H9 (cell line): ENCODE results near the gene MAP3K8. TPM values are rescaled to one million over a fixed set of nuclear protein-coding genes. Genes with fewer than 3 reads are reported as not detected.

Experiments
- DNase-seq: peaks from one replicate; pipeline ENCODE4 v3.0.0-alpha.2; 2017
- H2AFZ ChIP-seq: one replicate; pipeline ENCODE4 v1.6.1; 2013; ENCODE audit warnings: mild to moderate bottlenecking, low read length, control low read depth, moderate library complexity
- H2AK5ac ChIP-seq: 2 replicates; pipeline ENCODE4 v1.6.1; 2013; ENCODE audit warnings: low read length, control low read depth, mixed read lengths; ENCODE audit not compliant: insufficient read length
- H2BK120ac ChIP-seq: one replicate; pipeline ENCODE4 v1.6.1; 2013; ENCODE audit warnings: low read depth, mild to moderate bottlenecking, low read length, control low read depth, inconsistent platforms; ENCODE audit not compliant: poor library complexity, severe bottlenecking
- H2BK12ac ChIP-seq: 2 replicates; pipeline ENCODE4 v1.6.1; 2013; ENCODE audit warnings: low read length, control low read depth, mixed read lengths, low read depth; ENCODE audit not compliant: insufficient read length
- H2BK15ac ChIP-seq: 2 replicates; pipeline ENCODE4 v1.6.1; 2013; ENCODE audit warnings: low read depth, low read length, control low read depth
- H2BK20ac ChIP-seq: one replicate; pipeline ENCODE4 v1.6.1; 2013; ENCODE audit warnings: low read depth, mild to moderate bottlenecking, low read length, control low read depth, inconsistent platforms; ENCODE audit not compliant: poor library complexity, severe bottlenecking
- H2BK5ac ChIP-seq: 2 replicates; pipeline ENCODE4 v1.6.1; 2013; ENCODE audit warnings: low read length, control low read depth, mixed read lengths; ENCODE audit not compliant: insufficient read length
- H3K14ac ChIP-seq: 2 replicates; pipeline ENCODE4 v1.6.1; 2013; ENCODE audit warnings: low read length, control low read depth; ENCODE audit not compliant: insufficient read depth
- H3K18ac ChIP-seq: 2 replicates; pipeline ENCODE4 v1.6.1; 2013; ENCODE audit warnings: low read depth, mild to moderate bottlenecking, mixed read lengths, low read length, control low read depth; ENCODE audit not compliant: insufficient read length
- H3K23ac ChIP-seq: 2 replicates; pipeline ENCODE4 v1.6.1; 2013; ENCODE audit warnings: low read length, control low read depth, mixed read lengths, low read depth; ENCODE audit not compliant: insufficient read length
- H3K23me2 ChIP-seq: 2 replicates; pipeline ENCODE4 v1.6.1; 2013; ENCODE audit warnings: low read depth, mild to moderate bottlenecking, mixed read lengths, low read length, control low read depth; ENCODE audit not compliant: insufficient read length, poor library complexity, severe bottlenecking
- H3K27ac ChIP-seq: 2 replicates; pipeline ENCODE4 v1.5.1; 2013; ENCODE audit warnings: low read length, control low read depth, mixed read lengths, low read depth; ENCODE audit not compliant: insufficient read length
- H3K27me3 ChIP-seq: 2 replicates; pipeline ENCODE4 v1.6.1; 2013; ENCODE audit warnings: low read length, control low read depth, inconsistent platforms; ENCODE audit not compliant: insufficient read depth
- H3K4ac ChIP-seq: 2 replicates; pipeline ENCODE4 v1.6.1; 2013; ENCODE audit warnings: low read depth, mild to moderate bottlenecking, control low read depth, inconsistent platforms, low read length, moderate library complexity
- H3K4me1 ChIP-seq: 2 replicates; pipeline ENCODE4 v1.6.1; 2013; ENCODE audit warnings: low read length, control low read depth, inconsistent platforms; ENCODE audit not compliant: insufficient read depth
- H3K4me2 ChIP-seq: 2 replicates; pipeline ENCODE4 v1.6.1; 2013; ENCODE audit warnings: low read length, control low read depth, mixed read lengths; ENCODE audit not compliant: insufficient read length, insufficient read depth
- H3K56ac ChIP-seq: 2 replicates; pipeline ENCODE4 v1.6.1; 2013; ENCODE audit warnings: low read depth, mild to moderate bottlenecking, mixed read lengths, low read length, control low read depth; ENCODE audit not compliant: insufficient read length
- H3K79me1 ChIP-seq: 2 replicates; pipeline ENCODE4 v1.6.1; 2013; ENCODE audit warnings: low read depth, mild to moderate bottlenecking, moderate library complexity, low read length, control low read depth, inconsistent platforms; ENCODE audit not compliant: insufficient read depth, poor library complexity, severe bottlenecking
- H3K79me2 ChIP-seq: 2 replicates; pipeline ENCODE4 v1.6.1; 2013; ENCODE audit warnings: low read length, control low read depth, inconsistent platforms; ENCODE audit not compliant: insufficient read depth
- H3K9ac ChIP-seq: 2 replicates; pipeline ENCODE4 v1.6.1; 2013; ENCODE audit warnings: low read length, control low read depth, mixed read lengths; ENCODE audit not compliant: insufficient read length; ENCODE audit errors: extremely low read depth
- H3K9me3 ChIP-seq: one replicate; pipeline ENCODE4 v1.6.1; 2013; ENCODE audit warnings: low read depth, low read length, inconsistent platforms; ENCODE audit not compliant: control insufficient read depth
- H3T11ph ChIP-seq: one replicate; pipeline ENCODE4 v1.6.1; 2013; ENCODE audit warnings: mild to moderate bottlenecking, low read length, control low read depth, inconsistent platforms
- H4K20me1 ChIP-seq: one replicate; pipeline ENCODE4 v1.6.1; 2013; ENCODE audit not compliant: control insufficient read depth, insufficient read length, insufficient read depth
- H4K5ac ChIP-seq: 2 replicates; pipeline ENCODE4 v1.6.1; 2013; ENCODE audit warnings: low read depth, mild to moderate bottlenecking, mixed read lengths, low read length, control low read depth; ENCODE audit not compliant: insufficient read length
- H4K8ac ChIP-seq: replicated peaks from 2 replicates; pipeline ENCODE4 v1.6.1; 2013; ENCODE audit warnings: low read length, control low read depth, mixed read lengths, low read depth; ENCODE audit not compliant: insufficient read length
- H4K91ac ChIP-seq: 2 replicates; pipeline ENCODE4 v1.6.1; 2013; ENCODE audit warnings: low read depth, mild to moderate bottlenecking, moderate library complexity, mixed read lengths, low read length, control low read depth; ENCODE audit not compliant: insufficient read length
- H3K27ac Mint-ChIP-seq, 3 experiments: 2 replicates in 2 of 3; 3 replicates in 1 of 3; pipeline ENCODE4 v1.8.0; 2020 to 2021; ENCODE audit warnings: mixed read lengths in 3 of 3, mild to moderate bottlenecking in 1 of 3, moderate library complexity in 1 of 3
- H3K27me3 Mint-ChIP-seq: 2 replicates; pipeline ENCODE4 v1.8.0; 2021; ENCODE audit warnings: low read depth, mild to moderate bottlenecking, moderate library complexity, mixed read lengths
- H3K36me3 Mint-ChIP-seq, 3 experiments: 2 replicates in 2 of 3; 3 replicates in 1 of 3; pipeline ENCODE4 v1.8.0; 2020 to 2021; ENCODE audit warnings: low read depth in 3 of 3, mixed read lengths in 3 of 3; ENCODE audit not compliant: insufficient read depth in 1 of 3
- H3K4me1 Mint-ChIP-seq, 2 experiments: 2 replicates each; pipeline ENCODE4 v1.8.0; 2020; ENCODE audit warnings: mixed read lengths in 2 of 2
- H3K4me3 Mint-ChIP-seq, 2 experiments: 2 replicates in 1 of 2; 3 replicates in 1 of 2; pipeline ENCODE4 v1.8.0; 2020 to 2021; ENCODE audit warnings: mild to moderate bottlenecking in 2 of 2, mixed read lengths in 2 of 2, moderate library complexity in 1 of 2
- H3K9me3 Mint-ChIP-seq, 2 experiments: 2 replicates in 1 of 2; 3 replicates in 1 of 2; pipeline ENCODE4 v1.8.0; 2020; ENCODE audit warnings: mild to moderate bottlenecking in 2 of 2, mixed read lengths in 2 of 2, moderate library complexity in 1 of 2
- WGBS: extraction: QIAGEN DNeasy Blood & Tissue Kit; methylation state at CpG from one replicate; pipeline ENCODE4 v1.1.7; 2013; ENCODE audit warnings: missing lambda C conversion rate, low lambda C conversion rate, mixed read lengths; ENCODE audit not compliant: insufficient read length; ENCODE audit errors: extremely low coverage; 5-methylcytosine and 5-hydroxymethylcytosine counted together
- total RNA-seq: library from RNA; stranded (reverse); gene quantifications from 2 replicates; pipeline ENCODE4 v1.2.1, GENCODE V29; 2021
- TF ChIP-seq, protein P1 (sequence below): fragments of 200-600 bp; sonication (generic); conservative IDR thresholded peaks from 3 replicates; pipeline ENCODE4 v1.8.0; 2021; ENCODE audit warnings: antibody characterized with exemption, mild to moderate bottlenecking

Gene MAP3K8
- total RNA-seq, 1 experiment from 2014 or later: 3.5 TPM

DNA sequence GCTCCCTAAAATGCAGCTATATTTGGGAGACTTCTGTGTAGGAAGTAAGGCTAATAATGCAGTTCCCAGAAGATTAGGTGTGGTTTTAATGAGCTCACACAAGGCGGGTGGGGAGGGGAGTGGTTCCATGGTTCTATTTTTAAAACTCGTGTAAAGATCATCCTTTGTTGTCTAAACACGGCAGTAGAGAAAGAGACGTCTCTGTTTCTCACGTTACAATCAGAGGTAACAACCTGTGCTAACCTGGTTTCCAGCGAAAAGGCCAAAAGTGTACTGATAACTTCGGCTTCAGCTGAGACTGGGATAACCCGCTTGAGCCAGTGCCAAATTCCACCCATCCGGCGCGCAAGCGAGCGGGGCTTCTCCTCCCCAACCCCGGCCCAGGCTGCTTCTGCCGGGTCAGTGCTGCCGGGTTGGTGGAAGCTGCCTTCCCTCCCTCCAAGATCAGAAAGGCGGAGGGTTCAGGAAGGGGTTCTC, 2.5 kb upstream of the MAP3K8 start:
- H3K27me3 Mint-ChIP-seq: peaks cover 43% of the 10 kb centered on the region
- no peak overlapping the region for H4K5ac ChIP-seq
- no peak overlapping the region for H2BK5ac ChIP-seq
- no CpG with 5 or more reads among the region's 17 CpGs for WGBS
- H3K23me2 ChIP-seq: peaks cover 17% of the 10 kb centered on the region
- H3K4me2 ChIP-seq: no peak overlapping the region
- no peaks in the 10 kb centered on the region for H4K20me1 ChIP-seq
- H3K4me1 ChIP-seq: peaks cover 6% of the 10 kb centered on the region; the same call in 1 of the 2 replicates
- no peak overlapping the region for H4K91ac ChIP-seq
- H3K27me3 ChIP-seq: peaks cover 9% of the 10 kb centered on the region; the same call in 1 of the 2 replicates
- H3K23ac ChIP-seq: no peak overlapping the region
- H3T11ph ChIP-seq: no peak overlapping the region
- H3K9me3 Mint-ChIP-seq: peaks cover 0 to 2% of the 10 kb centered on the region in 2 experiments; a peak in 1 of 5 replicates
- H2AFZ ChIP-seq: no peak overlapping the region
- H3K27ac Mint-ChIP-seq: no peak overlapping the region
- H3K79me2 ChIP-seq: no peaks in the 10 kb centered on the region
- peaks cover 23 to 32% of the 10 kb centered on the region in 2 experiments for H3K4me1 Mint-ChIP-seq
- no peak overlapping the region for H3K27ac ChIP-seq
- H2BK15ac ChIP-seq: no peak overlapping the region
- H2AK5ac ChIP-seq: no peak overlapping the region
- no peak overlapping the region for H3K9ac ChIP-seq
- H2BK120ac ChIP-seq: no peak overlapping the region
- H3K79me1 ChIP-seq: no peaks in the 10 kb centered on the region
- no peak overlapping the region for H2BK20ac ChIP-seq
- TF ChIP-seq, protein P1, sequence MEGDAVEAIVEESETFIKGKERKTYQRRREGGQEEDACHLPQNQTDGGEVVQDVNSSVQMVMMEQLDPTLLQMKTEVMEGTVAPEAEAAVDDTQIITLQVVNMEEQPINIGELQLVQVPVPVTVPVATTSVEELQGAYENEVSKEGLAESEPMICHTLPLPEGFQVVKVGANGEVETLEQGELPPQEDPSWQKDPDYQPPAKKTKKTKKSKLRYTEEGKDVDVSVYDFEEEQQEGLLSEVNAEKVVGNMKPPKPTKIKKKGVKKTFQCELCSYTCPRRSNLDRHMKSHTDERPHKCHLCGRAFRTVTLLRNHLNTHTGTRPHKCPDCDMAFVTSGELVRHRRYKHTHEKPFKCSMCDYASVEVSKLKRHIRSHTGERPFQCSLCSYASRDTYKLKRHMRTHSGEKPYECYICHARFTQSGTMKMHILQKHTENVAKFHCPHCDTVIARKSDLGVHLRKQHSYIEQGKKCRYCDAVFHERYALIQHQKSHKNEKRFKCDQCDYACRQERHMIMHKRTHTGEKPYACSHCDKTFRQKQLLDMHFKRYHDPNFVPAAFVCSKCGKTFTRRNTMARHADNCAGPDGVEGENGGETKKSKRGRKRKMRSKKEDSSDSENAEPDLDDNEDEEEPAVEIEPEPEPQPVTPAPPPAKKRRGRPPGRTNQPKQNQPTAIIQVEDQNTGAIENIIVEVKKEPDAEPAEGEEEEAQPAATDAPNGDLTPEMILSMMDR: no peak
- no peak overlapping the region for H2BK12ac ChIP-seq
- DNase-seq: no peak
- H4K8ac ChIP-seq: no peak overlapping the region
- no peak overlapping the region for H3K14ac ChIP-seq
- H3K4me3 Mint-ChIP-seq: peak overlapping the region in 1 of 2 experiments; percentile 42; a peak in 1 of 5 replicates
- peaks cover 0 to 4% (median 2%) of the 10 kb centered on the region in 3 experiments; a peak in 1 of 7 replicates for H3K36me3 Mint-ChIP-seq
- no peak overlapping the region for H3K18ac ChIP-seq
- H3K56ac ChIP-seq: no peak overlapping the region
- no peak overlapping the region for H3K4ac ChIP-seq
- H3K9me3 ChIP-seq: no peaks in the 10 kb centered on the region
